Measurements from ENCODE around the gene INTS13.
A peak's percentile ranks its signal among the peaks of the same experiment; 100 is the strongest.
"Not testable (repeated sequence)": the region's sequence is repeated elsewhere in the genome, so short reads cannot be mapped to it uniquely, and the experiment has no call there.

The INTS13 gene

GRCh38 chr12:26937863-26938700, at the start of gene INTS13, which contains the start of gene FGFR1OP2:
Gene INTS13, minus strand, starts transcription at chr12:26937981. Its CDS starts 1,178 bp downstream, at chr12:26936803.
Gene FGFR1OP2, plus strand, starts transcription at chr12:26938470. Its CDS starts 15,689 bp downstream, at chr12:26954159.
- DNase-seq (peak; percentile 98), ATAC-seq (peak; percentile 96)

GRCh38 chr12:26982866-26983265, 45.1 kb upstream of the INTS13 start:
- DNase-seq = no peak
- ATAC-seq = no peak

- DNase-seq = no peak
- ATAC-seq = no peak
Observed at GRCh38 chr12:26979733-26980132, 42.0 kb upstream of the INTS13 start.

GRCh38 chr12:26978801-26979200, 41.0 kb upstream of the INTS13 start:
- ATAC-seq = no peak
- no peak for DNase-seq

GRCh38 chr12:26976687-26977086, 38.9 kb upstream of the INTS13 start:
- ATAC-seq (no peak), DNase-seq (no peak)

GRCh38 chr12:26971963-26972362, 34.2 kb upstream of the INTS13 start:
- ATAC-seq = peak; percentile 100
- peak; percentile 65 for DNase-seq

GRCh38 chr12:26970136-26970535, 32.4 kb upstream of the INTS13 start:
- ATAC-seq = no peak
- DNase-seq = no peak

- DNase-seq (no peak), ATAC-seq (no peak)
Observed at GRCh38 chr12:26966842-26967241, 29.1 kb upstream of the INTS13 start.

- no peak for ATAC-seq
- no peak for DNase-seq
Observed at GRCh38 chr12:26963413-26963812, 25.6 kb upstream of the INTS13 start.

GRCh38 chr12:26961803-26962202, 24.0 kb upstream of the INTS13 start:
- DNase-seq = no peak
- no peak for ATAC-seq

- DNase-seq = not testable (repeated sequence)
Observed at GRCh38 chr12:26961391-26961790, 23.6 kb upstream of the INTS13 start.

GRCh38 chr12:26954027-26954426, 16.2 kb upstream of the INTS13 start:
- no peak for DNase-seq
- ATAC-seq = no peak

More at GRCh38 chr12:26961391-26961790, 23.6 kb upstream of the INTS13 start:
- not testable (repeated sequence) for ATAC-seq

GRCh38 chr12:26953447-26953846, 15.7 kb upstream of the INTS13 start:
- no peak for ATAC-seq
- no peak for DNase-seq

- DNase-seq (no peak), ATAC-seq (no peak)
Observed at GRCh38 chr12:26948309-26948708, 10.5 kb upstream of the INTS13 start.

- DNase-seq (no peak), ATAC-seq (no peak)
Observed at GRCh38 chr12:26941215-26941594, 3.4 kb upstream of the INTS13 start.

- DNase-seq = peak; percentile 12
- no peak for ATAC-seq
Observed at GRCh38 chr12:26940516-26941214, 2.9 kb upstream of the INTS13 start.

- no peak for DNase-seq
Observed at GRCh38 chr12:26939953-26940352, 2.2 kb upstream of the INTS13 start.

GRCh38 chr12:26939192-26939832, 1.5 kb upstream of the INTS13 start:
- ATAC-seq = no peak
- no peak for DNase-seq

More at GRCh38 chr12:26939953-26940352, 2.2 kb upstream of the INTS13 start:
- no peak for ATAC-seq

GRCh38 chr12:26938701-26939062, 901 bp upstream of the INTS13 start:
- no peak for DNase-seq

GRCh38 chr12:26937443-26937862, 328 bp downstream of the INTS13 start:
- DNase-seq = no peak
- no peak for ATAC-seq

More at GRCh38 chr12:26938701-26939062, 901 bp upstream of the INTS13 start:
- peak; percentile 11 for ATAC-seq

- ATAC-seq (no peak), DNase-seq (peak; percentile 14)
Observed at GRCh38 chr12:26936559-26937442, 980 bp downstream of the INTS13 start.

All from stimulated activated naive CD8-positive, alpha-beta T cell treated with anti-CD3 and anti-CD28 coated beads, Interleukin-15, Interleukin-2, amounts not matched to agents 100 U/mL and 50 U/mL, for 24 hours (primary cell).